BJ (cell line): ENCODE data around the gene SPCS3. TPM values are rescaled to one million over a fixed set of nuclear protein-coding genes. Genes with fewer than 3 reads are reported as not detected.
A peak's percentile ranks its signal among the peaks of the same experiment; 100 is the strongest.

Experiments used
- CTCF ChIA-PET: fragments of 350-600 bp; formaldehyde crosslinking; extraction: SDS; loops from one replicate; lab custom pipeline; 2021; ENCODE audit warnings: antibody characterized with exemption, inconsistent platforms; lab: Yijun Ruan, JAX
- POLR2A ChIA-PET: fragments of 300-600 bp; sonication (Branson Sonifier 250); formaldehyde crosslinking; extraction: SDS; loops from one replicate; lab custom pipeline; 2021; ENCODE audit warnings: antibody characterized with exemption; lab: Charles Lee
- DNase-seq: peaks from one replicate; pipeline ENCODE4 v3.0.0-alpha.2; 2011; ENCODE audit warnings: low read depth
- H3K27me3 ChIP-seq: 2 replicates; pipeline ENCODE4 v1.6.0; 2011; ENCODE audit warnings: low read length; ENCODE audit not compliant: control insufficient read depth, insufficient read depth
- H3K36me3 ChIP-seq: 2 replicates; pipeline ENCODE4 v1.5.1; 2011; ENCODE audit warnings: low read length; ENCODE audit not compliant: control insufficient read depth, insufficient read depth
- H3K4me3 ChIP-seq: 2 replicates; pipeline ENCODE4 v1.5.1; 2011; ENCODE audit warnings: low read depth, mild to moderate bottlenecking, control low read depth, low read length
- CTCF ChIP-seq: IDR thresholded peaks from 2 replicates; pipeline ENCODE4 v1.5.1; 2011; ENCODE audit warnings: low read depth, mild to moderate bottlenecking, control low read depth, inconsistent platforms, low read length, moderate library complexity; ENCODE audit not compliant: insufficient read depth
- polyA plus RNA-seq: library from polyadenylated mRNA; depleted of rRNA; stranded (reverse); fragments of >200 nt; gene quantifications from 2 replicates; pipeline ENCODE4 v1.2.3, GENCODE V29; 2011

Gene SPCS3
- polyA plus RNA-seq, 1 experiment: 55.3 TPM

- Histone ChIP-seq H3K36me3 (no peaks in the 10 kb centered on the region), H3K27me3 (no peaks in the 10 kb centered on the region), H3K4me3 (no peak overlapping the region)
- POLR2A ChIA-PET: no interaction called here
- no peak for TF ChIP-seq CTCF
- no peak for DNase-seq
- CTCF ChIA-PET: interaction anchor here (1.1 kb wide), 1 partner anchor 8 kb away, joined by 3 read pairs; no protein-coding TSS in a partner anchor
These were observed 11.3 kb upstream of the SPCS3 start for GRCh38 chr4:176308441-176308840.

DNA sequence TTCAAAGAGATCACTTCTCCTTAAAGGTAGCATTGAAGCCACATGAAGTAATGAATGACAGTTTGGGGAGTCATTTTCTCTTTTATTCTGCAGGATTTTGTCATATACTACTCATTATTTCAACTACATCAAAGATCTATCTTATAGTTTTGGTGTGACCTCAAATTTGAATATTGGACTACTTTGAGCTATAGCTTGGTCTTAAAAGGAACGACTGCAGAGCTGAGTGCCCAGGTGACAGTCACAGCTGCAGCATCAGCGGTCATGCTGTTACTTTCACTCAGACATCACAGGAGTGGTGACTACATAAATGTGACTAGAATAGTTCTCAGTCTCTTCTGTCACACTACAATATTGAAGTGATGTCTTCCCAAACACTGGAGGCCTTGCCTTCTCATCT, 10.7 kb upstream of the SPCS3 start:
- no peaks in the 10 kb centered on the region for H3K36me3 ChIP-seq
- no peak for DNase-seq
- no peak for TF ChIP-seq CTCF
- POLR2A ChIA-PET: no interaction called here
- no peak overlapping the region for H3K4me3 ChIP-seq
- no peaks in the 10 kb centered on the region for H3K27me3 ChIP-seq
- CTCF ChIA-PET: no interaction called here

DNA sequence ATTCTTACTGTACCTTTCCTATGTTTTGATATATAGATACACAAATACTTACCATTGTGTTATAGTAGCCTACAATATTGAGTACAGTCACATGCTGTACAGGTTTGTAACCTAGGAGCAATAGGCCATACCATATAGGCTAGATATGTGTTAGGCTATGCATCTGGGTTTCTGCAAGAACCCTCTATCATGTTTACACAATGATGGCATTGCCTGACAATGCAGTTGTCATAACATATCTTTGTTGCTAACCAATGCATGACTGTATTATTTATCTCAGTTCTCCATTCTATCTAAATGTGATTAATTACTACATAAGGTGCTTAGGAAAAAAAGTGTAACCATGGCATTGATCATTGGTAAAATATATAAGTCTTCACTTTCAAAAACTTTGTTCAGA, 10.0 kb upstream of the SPCS3 start:
- Histone ChIP-seq H3K27me3 (no peaks in the 10 kb centered on the region), H3K4me3 (no peak overlapping the region), H3K36me3 (no peaks in the 10 kb centered on the region)
- CTCF ChIA-PET: no interaction called here
- POLR2A ChIA-PET: no interaction called here
- TF ChIP-seq CTCF: no peak
- no peak for DNase-seq

- H3K36me3 ChIP-seq: no peaks in the 10 kb centered on the region
- ChIA-PET CTCF (interaction anchor here (1.3 to 1.7 kb wide), 2 partner anchors 11 to 37 kb away, joined by 3 to 4 read pairs; no protein-coding TSS in a partner anchor), POLR2A (no interaction called here)
- H3K4me3 ChIP-seq: no peak overlapping the region
- peak; percentile 41 for DNase-seq
- no peaks in the 10 kb centered on the region for H3K27me3 ChIP-seq
- no peak for TF ChIP-seq CTCF
These were observed 6.0 kb upstream of the SPCS3 start for GRCh38 chr4:176313596-176314336.

GRCh38 chr4:176319151-176319703, 539 bp upstream of the SPCS3 start:
- Histone ChIP-seq H3K36me3 (no peaks in the 10 kb centered on the region), H3K4me3 (peak overlapping the region; percentile 99), H3K27me3 (no peaks in the 10 kb centered on the region)
- no peak for TF ChIP-seq CTCF
- ChIA-PET CTCF (interaction anchor here (0.7 to 1.4 kb wide), 4 partner anchors 12 to 17 kb away, joined by 3 read pairs; no protein-coding TSS in a partner anchor), POLR2A (interaction anchor here (0.5 to 0.6 kb wide), 2 partner anchors 141 to 991 kb away, joined by 4 to 9 read pairs; no protein-coding TSS in a partner anchor)
- no peak for DNase-seq
